Retinal pigment epithelial cell (primary cell): ENCODE results near the gene PATJ.

Experiments used
- DNase-seq: peaks from one replicate; pipeline ENCODE4 v3.0.0-alpha.2; 2010; ENCODE audit warnings: low read depth
- H3K4me3 ChIP-seq: 2 replicates; pipeline ENCODE4 v1.5.1; 2011; ENCODE audit warnings: mild to moderate bottlenecking, low read length, control low read depth, moderate library complexity
- CTCF ChIP-seq: conservative IDR thresholded peaks from 2 replicates; pipeline ENCODE4 v1.5.1; 2011; ENCODE audit warnings: low read depth, low read length, control low read depth, inconsistent platforms

The PATJ gene

GRCh38 chr1:61967750-61968149, 225.5 kb downstream of the PATJ start:
- TF ChIP-seq CTCF, result no peak
- no peak for DNase-seq
- H3K4me3 ChIP-seq, result no peak overlapping the region

- no peak for DNase-seq
- TF ChIP-seq CTCF, result no peak
These were observed 226.6 kb downstream of the PATJ start for GRCh38 chr1:61968869-61969268.

GRCh38 chr1:61973100-61973837, 231.0 kb downstream of the PATJ start:
- DNase-seq, result no peak
- no peak overlapping the region for H3K4me3 ChIP-seq
- no peak for TF ChIP-seq CTCF

More at GRCh38 chr1:61968869-61969268, 226.6 kb downstream of the PATJ start:
- no peak overlapping the region for H3K4me3 ChIP-seq

- TF ChIP-seq CTCF, result no peak
- no peak overlapping the region for H3K4me3 ChIP-seq
- no peak for DNase-seq
These were observed 233.4 kb downstream of the PATJ start for GRCh38 chr1:61975638-61976037.

GRCh38 chr1:61976566-61976965, 234.3 kb downstream of the PATJ start:
- H3K4me3 ChIP-seq, result no peak overlapping the region
- no peak for TF ChIP-seq CTCF
- no peak for DNase-seq

GRCh38 chr1:61978796-61979195, 236.5 kb downstream of the PATJ start:
- no peak overlapping the region for H3K4me3 ChIP-seq
- TF ChIP-seq CTCF, result no peak
- no peak for DNase-seq

GRCh38 chr1:61979729-61980128, 237.4 kb downstream of the PATJ start:
- no peak overlapping the region for H3K4me3 ChIP-seq
- no peak for DNase-seq
- TF ChIP-seq CTCF, result no peak
